ENCODE data around the gene VCX. TPM values are rescaled to one million over a fixed set of nuclear protein-coding genes. Genes with fewer than 3 reads are reported as not detected.

Gene VCX
- total RNA-seq, 8 experiments from 2014 or later, result 0.62 to 1.1 (median 0.64) TPM; not detected in 5

Other genes with a start within 250 kb of the VCX start
- 10 to 100 TPM in 4 of 8 experiments, 1 to 10 TPM in 3, not detected in 1; 9.2 to 17.0 (median 10.8) TPM for gene PNPLA4, start 84.2 kb downstream of the VCX start, total RNA-seq

Data from motor neuron (in vitro differentiated cells).